Measurements from ENCODE around the gene PERM1. TPM values are rescaled to one million over a fixed set of nuclear protein-coding genes. Genes with fewer than 3 reads are reported as not detected.

PERM1 gene
- total RNA-seq, 4 donors from 2014 or later = 0.11 to 0.50 (median 0.30) TPM

GRCh38 chr1:960363-961131 lies 21.3 kb downstream of the PERM1 start, which contains the start of gene KLHL17:
KLHL17 (plus strand) TSS chr1:960584; CDS start chr1:960694, 110 bp downstream.
- intact Hi-C loops (cut with DNase I) = no loop called here
- Histone ChIP-seq H3K4me3 (peak within 1 kb of the TSS; percentile 61 to 100 (median 97)), H3K27ac (replicated peaks in 1 of 4) (peak within 1 kb of the TSS in 3 of 4 donors; percentile 15 to 60 (median 33)), H3K9me3 (no peaks in the 10 kb centered on the region), H3K27me3 (no peaks in the 10 kb centered on the region), H3K36me3 (peaks cover 14 to 47% (median 37%) of the 10 kb centered on the region in 4 donors), H3K4me1 (peaks cover 29 to 62% (median 44%) of the 10 kb centered on the region in 4 donors)
- DNase-seq (ENCODE audit: extremely low spot score) = no peak
- WGBS = 0% methylated on average over 5 of the region's 109 CpGs
- TF ChIP-seq POLR2AphosphoS5 (IDR thresholded peaks at IDR 0.05) (peak in 1 of 2 donors; percentile 22), CTCF (IDR thresholded peaks at IDR 0.05) (no peak), POLR2A (IDR thresholded peaks at IDR 0.05; ENCODE audit: low read depth) (no peak), EP300 (IDR thresholded peaks at IDR 0.05) (no peak)

GRCh38 chr1:959731-960362 lies 22.0 kb downstream of the PERM1 start:
- Histone ChIP-seq H3K4me3 (peak overlapping the region; percentile 61 to 100 (median 97)), H3K4me1 (peaks cover 29 to 62% (median 44%) of the 10 kb centered on the region in 4 donors), H3K27me3 (no peaks in the 10 kb centered on the region), H3K27ac (replicated peaks in 1 of 4) (peak overlapping the region in 1 of 4 donors; percentile 60), H3K36me3 (peaks cover 21 to 49% (median 43%) of the 10 kb centered on the region in 4 donors), H3K9me3 (no peaks in the 10 kb centered on the region)
- WGBS = 16% methylated on average over 34 of the region's 57 CpGs
- TF ChIP-seq CTCF (IDR thresholded peaks at IDR 0.05) (no peak), POLR2AphosphoS5 (IDR thresholded peaks at IDR 0.05) (no peak)
- intact Hi-C loops (cut with DNase I) = no loop called here
- no peak for DNase-seq (ENCODE audit: extremely low spot score)

- Histone ChIP-seq H3K27me3 (no peaks in the 10 kb centered on the region), H3K4me1 (peaks cover 29 to 62% (median 44%) of the 10 kb centered on the region in 4 donors), H3K9me3 (no peaks in the 10 kb centered on the region), H3K4me3 (peak within 1 kb of the TSS; percentile 61 to 100 (median 97)), H3K36me3 (peaks cover 29 to 54% (median 49%) of the 10 kb centered on the region in 4 donors), H3K27ac (replicated peaks in 1 of 4) (peak within 1 kb of the TSS; percentile 60 to 64 (median 60))
- WGBS = 5% methylated on average over 28 of the region's 101 CpGs
- peak; percentile 70 to 80 for TF ChIP-seq POLR2AphosphoS5 (IDR thresholded peaks at IDR 0.05)
- TF ChIP-seq EP300 (IDR thresholded peaks at IDR 0.05) = no peak
- TF ChIP-seq CTCF (IDR thresholded peaks at IDR 0.05) = peak in 1 of 3 experiments; percentile 21
- intact Hi-C loops (cut with DNase I) = no loop called here
- DNase-seq (ENCODE audit: extremely low spot score) = peak; percentile 99
These were observed 22.8 kb downstream of the PERM1 start, which contains the start of gene NOC2L for GRCh38 chr1:958823-959730. NOC2L (minus strand) TSS chr1:959256; CDS start chr1:959240, 16 bp downstream.

GRCh38 chr1:956636-957035 lies 25.3 kb downstream of the PERM1 start:
- intact Hi-C loops (cut with DNase I) = no loop called here
- no peak for DNase-seq (ENCODE audit: extremely low spot score)
- Histone ChIP-seq H3K4me1 (peaks cover 29 to 55% (median 43%) of the 10 kb centered on the region in 4 donors), H3K9me3 (no peaks in the 10 kb centered on the region), H3K27me3 (no peaks in the 10 kb centered on the region), H3K27ac (replicated peaks in 1 of 4) (no peak overlapping the region), H3K36me3 (peaks cover 50 to 57% (median 55%) of the 10 kb centered on the region in 4 donors), H3K4me3 (no peak overlapping the region)
- TF ChIP-seq POLR2A (IDR thresholded peaks at IDR 0.05; ENCODE audit: low read depth) (no peak), EP300 (IDR thresholded peaks at IDR 0.05) (no peak), POLR2AphosphoS5 (IDR thresholded peaks at IDR 0.05) (no peak), CTCF (IDR thresholded peaks at IDR 0.05) (no peak)
- 90% methylated on average over 11 of the region's 11 CpGs for WGBS

Measured in esophagus muscularis mucosa (tissue), 4 donors.